GM12864 (cell line): ENCODE results near the gene KIF1A.

ENCODE experiments used
- DNase-seq: peaks from one replicate; pipeline ENCODE4 v3.0.0-alpha.2; 2011; ENCODE audit warnings: low read depth
- H3K4me3 ChIP-seq: 2 replicates; pipeline ENCODE4 v1.5.1; 2011; ENCODE audit warnings: mild to moderate bottlenecking, low read depth, low read length, control low read depth
- CTCF ChIP-seq: IDR thresholded peaks from 2 replicates; pipeline ENCODE4 v1.5.1; 2011; ENCODE audit warnings: low read depth, mild to moderate bottlenecking, moderate library complexity, low read length, control low read depth, inconsistent platforms; ENCODE audit errors: missing control alignments

The KIF1A gene

GRCh38 chr2:240719676-240720545, 100.1 kb downstream of the KIF1A start:
- no peak overlapping the region for H3K4me3 ChIP-seq
- DNase-seq = no peak
- no peak for TF ChIP-seq CTCF

- no peak overlapping the region for H3K4me3 ChIP-seq
- TF ChIP-seq CTCF = no peak
- no peak for DNase-seq
Measured at GRCh38 chr2:240718896-240719490, 101.0 kb downstream of the KIF1A start.

- no peak for TF ChIP-seq CTCF
- no peak overlapping the region for H3K4me3 ChIP-seq
- DNase-seq = no peak
Measured at GRCh38 chr2:240717681-240718581, 102.1 kb downstream of the KIF1A start.

GRCh38 chr2:240717181-240717641, 102.8 kb downstream of the KIF1A start:
- no peak overlapping the region for H3K4me3 ChIP-seq
- no peak for DNase-seq
- no peak for TF ChIP-seq CTCF

GRCh38 chr2:240716130-240716798, 103.8 kb downstream of the KIF1A start:
- H3K4me3 ChIP-seq = no peak overlapping the region
- DNase-seq = no peak
- TF ChIP-seq CTCF = no peak
